Activated T-helper 2 cell treated with anti-CD3 and anti-CD28 coated beads, Interferon-gamma antibody, Interleukin-2, Interleukin-4, amounts not matched to agents 10 μg/mL and 5 μg/mL and 100 μg/mL, durations not matched to agents 14 hours and 24 hours and 36 hours (primary cell): ENCODE measurements around the gene VPS4A. TPM values are rescaled to one million over a fixed set of nuclear protein-coding genes. Genes with fewer than 3 reads are reported as not detected.
"Not testable (repeated sequence)": the region's sequence is repeated elsewhere in the genome, so short reads cannot be mapped to it uniquely, and the experiment has no call there.

ENCODE experiments used
- DNase-seq: peaks from one replicate; pipeline ENCODE4 v3.0.0; 2021; ENCODE audit warnings: low spot score
- H3K27ac Mint-ChIP-seq: one replicate; pipeline ENCODE4 v1.8.0; 2021; ENCODE audit warnings: mixed read lengths
- H3K27me3 Mint-ChIP-seq: one replicate; pipeline ENCODE4 v1.8.0; 2021; ENCODE audit warnings: low read depth, mixed read lengths
- H3K36me3 Mint-ChIP-seq: one replicate; pipeline ENCODE4 v1.8.0; 2021; ENCODE audit warnings: low read depth, mixed read lengths
- H3K4me1 Mint-ChIP-seq: one replicate; pipeline ENCODE4 v1.8.0; 2021; ENCODE audit warnings: low read depth, mixed read lengths
- H3K4me3 Mint-ChIP-seq: one replicate; pipeline ENCODE4 v1.8.0; 2021; ENCODE audit warnings: low read depth, mild to moderate bottlenecking, moderate library complexity, mixed read lengths
- H3K9me3 Mint-ChIP-seq: one replicate; pipeline ENCODE4 v1.8.0; 2021; ENCODE audit warnings: mixed read lengths
- intact Hi-C: fragments of 100-400 bp; cut with micrococcal nuclease; formaldehyde crosslinking; loops from one replicate; pipeline ENCODE4 v1.15.1; 2023
- total RNA-seq: library from RNA; stranded (reverse); gene quantifications from 2 replicates; pipeline ENCODE4 v1.2.3, GENCODE V29; 2022

Gene VPS4A
- total RNA-seq, 1 donor from 2014 or later = 34.6 TPM

DNA sequence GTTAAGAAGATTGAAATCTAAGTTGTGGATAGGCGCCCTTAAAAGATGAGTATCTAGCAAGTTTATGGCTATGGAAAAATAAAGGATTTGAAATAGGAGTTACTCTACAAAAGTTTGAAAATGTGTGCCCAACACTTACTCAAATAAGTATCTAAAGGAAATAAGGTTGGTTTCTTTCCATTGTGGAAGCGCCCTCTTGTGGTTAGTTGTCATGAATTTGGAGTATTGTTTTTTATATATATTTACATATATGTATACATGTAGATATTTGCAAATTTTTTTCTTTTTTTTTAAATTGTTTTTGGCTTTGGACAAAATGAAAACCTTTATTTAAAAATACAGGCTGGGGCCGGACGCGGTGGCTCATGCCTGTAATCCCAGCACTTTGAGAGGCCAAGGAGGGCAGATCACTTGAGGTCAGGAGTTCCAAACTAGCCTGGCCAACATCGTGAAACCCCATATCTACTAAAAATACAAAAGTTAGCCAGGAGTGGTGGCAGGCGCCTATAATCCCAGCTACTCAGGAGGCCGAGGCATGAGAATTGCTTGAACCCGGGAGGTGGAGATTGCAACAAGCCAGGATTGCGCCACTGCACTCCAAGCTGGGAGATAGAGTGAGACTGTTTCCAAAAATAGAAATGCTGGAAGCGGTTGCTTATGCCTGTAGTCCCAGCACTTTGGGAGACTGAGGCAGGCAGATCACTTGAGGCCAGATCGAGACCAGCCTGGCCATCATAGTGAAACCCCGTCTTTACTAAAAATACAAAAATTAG lies 24.0 kb upstream of the VPS4A start:
- no peak for DNase-seq
- Mint-ChIP-seq H3K9me3 (no peaks in the 10 kb centered on the region), H3K36me3 (peaks cover 5% of the 10 kb centered on the region), H3K4me3 (no peak overlapping the region), H3K4me1 (no peaks in the 10 kb centered on the region), H3K27ac (no peak overlapping the region), H3K27me3 (no peaks in the 10 kb centered on the region)
- intact Hi-C loops = loop anchor here (1.0 kb wide), 2 partner anchors 121 to 137 kb away; no protein-coding TSS in a partner anchor

DNA sequence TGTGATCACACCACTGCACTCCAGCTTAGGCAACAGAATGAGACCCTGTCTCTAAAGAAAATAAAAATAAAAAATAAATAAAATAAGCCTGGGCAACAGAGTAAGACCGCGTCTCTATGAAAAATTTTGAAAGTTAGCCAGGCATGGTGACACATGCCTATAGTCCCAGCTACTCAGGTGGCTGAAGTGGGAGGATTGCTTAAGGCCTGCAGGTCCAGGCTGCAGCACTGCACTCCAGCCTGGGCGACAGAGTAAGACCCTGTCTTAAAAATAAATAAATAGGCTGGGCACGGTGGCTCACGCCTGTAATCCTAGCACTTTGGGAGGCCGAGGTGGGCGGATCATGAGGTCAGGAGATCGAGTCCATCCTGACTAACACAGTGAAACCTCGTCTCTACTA lies 19.5 kb upstream of the VPS4A start:
- DNase-seq, H3K9me3 Mint-ChIP-seq, intact Hi-C loops, H3K4me3 Mint-ChIP-seq, H3K36me3 Mint-ChIP-seq, H3K27ac Mint-ChIP-seq, H3K27me3 Mint-ChIP-seq, H3K4me1 Mint-ChIP-seq: not testable (repeated sequence)

DNA sequence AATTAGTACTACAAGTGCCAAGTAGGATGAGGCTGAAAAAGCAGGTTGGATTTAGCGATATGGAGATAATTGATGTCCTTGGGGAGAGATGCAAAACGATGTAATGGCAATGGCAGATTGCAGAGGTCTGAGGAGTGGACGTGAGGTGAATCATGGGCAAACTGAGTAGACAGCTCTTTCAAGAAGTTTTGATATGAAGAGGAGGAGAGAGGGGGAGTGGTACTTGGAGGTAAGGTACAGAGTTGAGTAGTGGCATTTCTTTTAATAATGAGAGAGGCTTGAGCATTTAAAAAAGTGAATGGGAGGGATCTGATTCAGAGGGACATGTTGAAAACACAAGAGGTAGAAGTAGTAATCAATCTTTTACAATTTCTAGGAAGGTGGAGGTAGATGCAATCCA lies 17.7 kb upstream of the VPS4A start:
- Mint-ChIP-seq H3K9me3 (no peaks in the 10 kb centered on the region), H3K27me3 (no peaks in the 10 kb centered on the region), H3K4me1 (no peaks in the 10 kb centered on the region), H3K27ac (no peak overlapping the region), H3K4me3 (no peak overlapping the region), H3K36me3 (peaks cover 3% of the 10 kb centered on the region)
- no peak for DNase-seq
- intact Hi-C loops = no loop called here

DNA sequence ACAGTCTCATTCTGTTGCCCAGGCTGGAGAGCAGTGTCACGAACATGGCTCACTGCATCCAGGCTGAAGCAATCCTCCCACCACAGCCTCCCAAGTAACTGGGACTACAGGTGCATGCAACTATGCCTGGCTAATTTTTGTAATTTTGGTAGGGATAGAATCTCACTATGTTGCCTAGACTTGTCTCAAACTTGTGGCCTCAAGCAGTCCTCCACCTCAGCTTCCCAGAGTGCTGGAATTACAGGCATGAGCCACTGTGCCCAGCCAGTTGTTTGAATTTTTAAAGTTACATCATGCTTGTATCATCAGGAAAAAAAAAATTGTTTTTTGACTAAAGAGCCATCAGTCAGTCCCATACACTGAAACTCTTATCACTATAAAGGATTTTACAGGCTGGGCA lies 17.1 kb upstream of the VPS4A start:
- H3K27me3 Mint-ChIP-seq = no peaks in the 10 kb centered on the region
- H3K36me3 Mint-ChIP-seq = peaks cover 3% of the 10 kb centered on the region
- no peak overlapping the region for H3K27ac Mint-ChIP-seq
- H3K4me1 Mint-ChIP-seq = peaks cover 2% of the 10 kb centered on the region
- H3K9me3 Mint-ChIP-seq = no peaks in the 10 kb centered on the region
- intact Hi-C loops = no loop called here
- no peak for DNase-seq
- H3K4me3 Mint-ChIP-seq = no peak overlapping the region

DNA sequence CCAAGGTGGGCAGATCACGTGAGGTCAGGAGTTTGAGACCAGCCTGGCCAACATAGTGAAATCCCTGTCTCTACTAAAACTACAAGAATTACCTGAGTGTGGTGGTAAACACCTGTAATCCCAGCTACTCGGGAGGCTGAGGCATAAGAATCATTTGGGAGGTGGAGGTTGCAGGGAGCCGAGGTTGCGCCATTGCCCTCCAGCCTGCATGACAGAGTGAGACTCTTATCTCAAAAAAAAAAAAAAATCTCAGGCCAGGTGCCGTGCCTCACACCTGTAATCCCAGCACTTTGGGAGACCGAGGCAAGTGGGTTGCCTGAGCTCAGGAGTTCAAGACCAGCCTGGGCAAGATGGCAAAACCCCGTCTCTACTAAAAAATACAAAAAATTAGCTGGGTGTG lies 14.4 kb upstream of the VPS4A start:
- H3K4me3 Mint-ChIP-seq, intact Hi-C loops, H3K27me3 Mint-ChIP-seq, H3K27ac Mint-ChIP-seq, H3K9me3 Mint-ChIP-seq, H3K4me1 Mint-ChIP-seq, DNase-seq: not testable (repeated sequence)
- H3K36me3 Mint-ChIP-seq = peaks cover 22% of the 10 kb centered on the region

DNA sequence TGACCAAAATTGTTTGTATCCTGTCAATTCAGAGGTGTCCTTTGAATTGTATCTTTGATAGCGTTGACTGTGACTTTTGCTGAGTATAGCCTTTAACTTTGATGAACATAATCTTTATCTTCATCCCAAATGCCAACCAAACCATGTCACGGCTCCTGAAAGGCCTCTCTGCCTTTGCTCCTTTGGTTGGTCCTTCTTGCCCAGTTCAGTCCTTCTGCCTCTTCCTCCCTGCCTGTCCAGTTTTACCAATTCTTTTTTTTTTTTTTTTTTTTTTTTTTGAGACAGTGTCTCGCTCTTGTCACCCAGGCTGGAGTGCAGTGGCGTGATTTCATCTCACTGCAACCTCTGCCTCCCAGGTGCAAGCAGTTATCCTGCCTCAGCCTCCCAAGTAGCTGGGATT lies 12.9 kb upstream of the VPS4A start:
- H3K9me3 Mint-ChIP-seq = no peaks in the 10 kb centered on the region
- H3K4me3 Mint-ChIP-seq = no peak overlapping the region
- intact Hi-C loops = no loop called here
- no peaks in the 10 kb centered on the region for H3K27me3 Mint-ChIP-seq
- peaks cover 2% of the 10 kb centered on the region for H3K4me1 Mint-ChIP-seq
- no peak overlapping the region for H3K27ac Mint-ChIP-seq
- peaks cover 22% of the 10 kb centered on the region for H3K36me3 Mint-ChIP-seq
- no peak for DNase-seq

DNA sequence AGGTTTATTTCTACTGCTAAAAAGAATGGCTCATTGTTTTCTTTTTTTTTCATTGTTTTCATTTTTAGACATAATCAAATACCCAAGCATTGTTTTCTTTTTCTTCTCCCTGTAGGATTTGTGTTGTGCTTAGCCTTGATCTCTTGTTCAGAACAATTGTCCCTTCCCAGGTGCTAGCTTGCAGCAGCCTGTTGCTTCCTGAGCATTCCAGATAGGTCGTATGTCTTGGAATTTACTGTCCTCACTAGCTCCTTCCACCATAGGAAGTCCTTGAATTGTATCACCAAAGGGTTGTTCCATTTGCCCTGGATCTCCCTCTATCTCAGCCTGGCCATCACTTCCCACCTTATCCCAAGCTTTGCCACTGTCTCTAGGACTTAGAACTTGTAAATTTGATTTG lies 10.0 kb upstream of the VPS4A start:
- H3K4me3 Mint-ChIP-seq = no peak overlapping the region
- no peaks in the 10 kb centered on the region for H3K27me3 Mint-ChIP-seq
- no peak for DNase-seq
- no peak overlapping the region for H3K27ac Mint-ChIP-seq
- intact Hi-C loops = no loop called here
- no peaks in the 10 kb centered on the region for H3K9me3 Mint-ChIP-seq
- H3K4me1 Mint-ChIP-seq = peaks cover 2% of the 10 kb centered on the region
- H3K36me3 Mint-ChIP-seq = peaks cover 26% of the 10 kb centered on the region

DNA sequence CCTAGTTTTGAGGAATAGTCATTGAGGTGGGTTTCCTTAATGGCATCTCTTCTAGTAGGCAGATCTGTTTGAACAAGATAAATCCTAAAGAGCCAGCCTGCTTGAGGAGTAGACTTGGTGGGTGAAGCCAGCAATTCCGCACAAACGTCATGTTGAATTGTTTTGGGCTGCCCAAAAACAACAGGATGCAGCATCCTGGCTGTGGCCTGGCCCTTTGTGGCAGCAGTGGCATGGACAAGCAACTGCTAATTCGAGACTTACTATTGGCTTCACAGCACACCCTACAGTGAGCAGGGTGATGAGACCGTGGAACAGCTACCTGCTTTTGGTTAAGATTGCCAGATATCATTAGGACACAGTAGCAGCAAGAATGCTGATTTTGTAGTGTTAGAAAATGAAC lies 9.3 kb upstream of the VPS4A start:
- no peaks in the 10 kb centered on the region for H3K9me3 Mint-ChIP-seq
- no peak overlapping the region for H3K27ac Mint-ChIP-seq
- peaks cover 2% of the 10 kb centered on the region for H3K4me1 Mint-ChIP-seq
- intact Hi-C loops = no loop called here
- DNase-seq = no peak
- no peaks in the 10 kb centered on the region for H3K27me3 Mint-ChIP-seq
- peaks cover 27% of the 10 kb centered on the region for H3K36me3 Mint-ChIP-seq
- no peak overlapping the region for H3K4me3 Mint-ChIP-seq

DNA sequence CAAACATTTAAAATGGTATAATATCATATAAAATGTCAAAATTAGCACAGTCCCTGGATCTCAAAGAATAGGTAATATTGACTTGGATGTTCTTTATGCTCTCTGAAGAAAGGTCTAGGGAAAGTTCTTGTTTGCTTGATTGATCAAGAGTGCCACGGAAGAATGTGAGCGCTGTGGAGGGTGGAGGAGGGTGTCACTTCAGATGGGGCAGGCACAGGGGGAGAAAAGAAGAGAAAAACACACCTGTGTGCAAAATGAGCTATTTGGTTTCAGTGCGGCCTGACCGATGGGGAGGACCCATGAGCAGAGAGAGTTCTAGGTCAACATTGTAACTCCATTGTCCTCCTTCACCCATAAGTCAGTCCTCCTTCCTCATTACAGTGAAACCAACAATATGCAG lies 8.8 kb upstream of the VPS4A start:
- peaks cover 27% of the 10 kb centered on the region for H3K36me3 Mint-ChIP-seq
- intact Hi-C loops = no loop called here
- H3K4me3 Mint-ChIP-seq = no peak overlapping the region
- DNase-seq = no peak
- H3K9me3 Mint-ChIP-seq = no peaks in the 10 kb centered on the region
- H3K4me1 Mint-ChIP-seq = peaks cover 2% of the 10 kb centered on the region
- H3K27ac Mint-ChIP-seq = no peak overlapping the region
- H3K27me3 Mint-ChIP-seq = no peaks in the 10 kb centered on the region

DNA sequence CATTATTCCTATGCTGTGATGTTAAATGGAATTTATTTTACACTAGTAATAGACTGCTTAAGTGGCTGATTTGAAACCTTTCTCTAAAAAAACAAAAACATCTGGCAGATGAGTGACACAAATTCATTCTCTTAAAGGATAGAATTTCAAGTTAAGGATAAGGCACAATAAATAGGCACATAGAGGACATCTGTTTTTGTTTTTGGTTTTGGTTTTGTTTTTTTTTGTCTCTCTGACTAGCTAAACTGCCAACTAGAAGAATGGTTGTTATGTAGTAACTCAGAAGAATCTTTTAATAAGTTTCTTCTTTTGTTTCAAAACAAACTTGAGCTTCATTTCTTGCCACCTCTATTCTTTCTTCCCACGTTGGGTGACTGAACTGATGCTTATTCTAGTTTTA lies 5.1 kb upstream of the VPS4A start:
- intact Hi-C loops = no loop called here
- no peak for DNase-seq
- Mint-ChIP-seq H3K4me1 (peaks cover 3% of the 10 kb centered on the region), H3K4me3 (no peak overlapping the region), H3K27me3 (no peaks in the 10 kb centered on the region), H3K9me3 (no peaks in the 10 kb centered on the region), H3K27ac (no peak overlapping the region), H3K36me3 (peaks cover 18% of the 10 kb centered on the region)

DNA sequence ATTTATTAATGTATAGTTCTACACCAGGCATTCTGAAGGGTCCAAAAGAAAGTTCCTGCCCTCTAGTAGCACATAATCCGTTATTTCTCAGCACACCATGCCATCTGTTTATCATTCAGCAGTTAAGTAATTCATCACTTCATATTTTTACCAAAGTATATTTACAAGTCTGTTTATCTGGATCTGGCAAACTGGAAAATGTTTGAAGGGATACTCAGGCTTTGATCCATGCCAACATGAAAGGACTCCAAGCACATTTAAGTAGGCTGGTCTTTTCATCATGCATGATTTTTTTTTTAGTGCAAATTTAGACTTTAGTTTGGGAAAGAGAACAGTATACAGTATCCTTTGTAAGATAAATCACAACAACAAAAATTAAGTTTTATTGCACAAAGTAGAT lies 4.1 kb upstream of the VPS4A start:
- Mint-ChIP-seq H3K36me3 (peaks cover 18% of the 10 kb centered on the region), H3K27ac (no peak overlapping the region), H3K27me3 (no peaks in the 10 kb centered on the region), H3K9me3 (no peaks in the 10 kb centered on the region), H3K4me3 (no peak overlapping the region), H3K4me1 (peaks cover 7% of the 10 kb centered on the region)
- DNase-seq = no peak
- intact Hi-C loops = no loop called here

DNA sequence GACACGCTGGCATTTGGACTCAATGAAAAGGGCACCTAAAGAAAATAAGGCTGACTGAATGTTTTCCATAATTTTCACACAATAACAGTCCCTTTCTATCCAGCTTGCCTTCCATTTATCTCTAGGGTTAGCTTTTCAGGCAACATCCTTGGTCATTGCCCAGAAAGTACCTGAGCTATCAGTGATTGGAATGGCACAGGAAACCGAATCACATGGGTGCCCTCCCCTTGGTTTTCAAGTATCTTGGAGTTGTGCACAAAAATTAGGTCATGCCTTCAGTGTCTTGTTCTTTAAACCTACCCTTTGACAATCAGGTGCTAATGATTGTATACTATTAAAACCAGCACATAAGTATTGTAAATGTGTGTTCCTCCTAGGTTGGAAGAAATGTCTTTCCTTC lies 3.3 kb upstream of the VPS4A start:
- Mint-ChIP-seq H3K9me3 (no peaks in the 10 kb centered on the region), H3K4me1 (peaks cover 10% of the 10 kb centered on the region), H3K27me3 (no peaks in the 10 kb centered on the region), H3K4me3 (no peak overlapping the region), H3K27ac (no peak overlapping the region), H3K36me3 (peaks cover 20% of the 10 kb centered on the region)
- intact Hi-C loops = no loop called here
- no peak for DNase-seq

DNA sequence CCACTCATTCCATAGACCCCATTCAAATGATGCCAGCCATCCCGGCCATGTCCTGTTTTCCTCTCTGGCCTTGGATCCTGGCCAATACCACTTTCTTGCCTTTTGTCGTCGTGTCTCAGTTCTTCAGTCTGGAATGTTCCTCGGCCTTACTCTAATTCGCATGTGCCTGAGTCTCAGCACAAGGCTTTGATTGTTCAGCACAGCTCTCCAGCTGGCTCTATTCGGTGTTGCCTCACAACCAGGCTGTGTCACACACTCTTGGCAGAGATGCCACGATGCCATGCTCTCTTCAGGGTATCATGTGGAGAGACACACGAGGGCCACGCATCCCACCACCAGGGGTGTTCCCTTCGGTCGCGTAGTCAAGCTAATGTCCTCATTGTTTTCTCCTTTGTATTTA lies 1.8 kb upstream of the VPS4A start:
- Mint-ChIP-seq H3K4me1 (peaks cover 17% of the 10 kb centered on the region), H3K9me3 (no peaks in the 10 kb centered on the region), H3K4me3 (no peak overlapping the region), H3K27me3 (no peaks in the 10 kb centered on the region), H3K27ac (no peak overlapping the region), H3K36me3 (peaks cover 30% of the 10 kb centered on the region)
- DNase-seq = no peak
- intact Hi-C loops = no loop called here
